Osteocyte (in vitro differentiated cells): ENCODE measurements around the gene ZMYM5. TPM values are rescaled to one million over a fixed set of nuclear protein-coding genes. Genes with fewer than 3 reads are reported as not detected.
"Not testable (repeated sequence)": the region's sequence is repeated elsewhere in the genome, so short reads cannot be mapped to it uniquely, and the experiment has no call there.

Source experiments
- DNase-seq: peaks from one replicate; pipeline ENCODE4 v3.0.0; 2021; ENCODE audit warnings: mixed read lengths; ENCODE audit not compliant: unreplicated experiment; ENCODE audit errors: extremely low spot score
- H3K27ac Mint-ChIP-seq: one replicate; pipeline ENCODE4 v1.8.0; 2021; ENCODE audit warnings: mild to moderate bottlenecking, mixed read lengths; ENCODE audit not compliant: unreplicated experiment
- H3K27me3 Mint-ChIP-seq: one replicate; pipeline ENCODE4 v1.8.0; 2021; ENCODE audit warnings: mixed read lengths; ENCODE audit not compliant: unreplicated experiment
- H3K36me3 Mint-ChIP-seq: one replicate; pipeline ENCODE4 v1.8.0; 2021; ENCODE audit warnings: mixed read lengths; ENCODE audit not compliant: unreplicated experiment
- H3K4me1 Mint-ChIP-seq: one replicate; pipeline ENCODE4 v1.8.0; 2021; ENCODE audit warnings: mixed read lengths; ENCODE audit not compliant: unreplicated experiment
- H3K4me3 Mint-ChIP-seq: one replicate; pipeline ENCODE4 v1.8.0; 2021; ENCODE audit warnings: mild to moderate bottlenecking, moderate library complexity, mixed read lengths; ENCODE audit not compliant: unreplicated experiment
- H3K9me3 Mint-ChIP-seq: one replicate; pipeline ENCODE4 v1.8.0; 2021; ENCODE audit warnings: mixed read lengths; ENCODE audit not compliant: unreplicated experiment
- total RNA-seq: library from RNA; stranded (reverse); gene quantifications from 2 replicates; pipeline ENCODE4 v1.2.1, GENCODE V29; 2021
- TF ChIP-seq, protein P1 (sequence below): fragments of 200-600 bp; sonication (generic); IDR thresholded peaks from 2 replicates; pipeline ENCODE4 v1.5.0; 2021; ENCODE audit warnings: antibody characterized with exemption, mild to moderate bottlenecking, moderate library complexity

ZMYM5 gene
- total RNA-seq, 1 donor from 2014 or later = 18.0 TPM

DNA sequence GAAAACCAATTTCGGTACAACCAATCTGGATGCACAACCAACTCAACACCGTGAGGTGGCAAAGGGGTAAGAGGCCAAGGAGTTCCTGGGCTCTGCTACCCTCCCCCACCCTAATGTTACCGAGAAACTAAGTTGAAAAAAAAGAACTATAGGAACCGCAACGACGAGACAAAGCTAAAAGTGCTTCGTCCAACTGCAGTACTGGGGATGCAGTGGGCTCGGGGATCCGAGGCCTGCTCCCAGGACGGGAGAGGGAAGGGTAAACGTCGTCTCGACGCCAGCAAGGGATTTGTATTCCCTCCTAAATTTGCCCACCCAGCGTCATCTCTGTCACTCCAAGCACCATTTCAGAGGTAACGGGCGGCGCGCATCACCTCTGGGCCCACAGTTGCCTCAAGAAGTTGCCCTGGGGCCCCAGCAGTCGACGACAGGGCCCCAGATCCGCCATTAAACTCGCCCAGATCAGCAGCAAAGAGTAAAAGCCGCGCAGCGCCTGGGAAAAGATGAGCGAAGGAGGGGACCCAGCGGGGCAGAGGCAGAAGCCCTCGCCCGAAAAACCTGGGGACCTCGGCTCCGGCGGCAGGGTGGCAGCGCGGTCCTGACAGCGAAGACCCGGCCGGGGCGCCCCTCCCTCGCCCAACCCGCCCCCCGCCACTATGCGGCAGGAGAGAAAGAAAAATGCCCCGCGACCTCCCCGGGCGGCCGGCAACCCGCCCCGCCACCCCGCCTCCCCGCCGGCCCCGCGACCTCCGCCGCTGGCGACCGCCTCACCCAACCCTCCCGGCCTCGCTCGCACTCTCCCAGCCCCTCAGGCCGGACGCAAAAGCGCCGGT lies 752 bp downstream of the ZMYM5 start:
- Mint-ChIP-seq H3K4me1 (peaks cover 34% of the 10 kb centered on the region), H3K4me3 (peak overlapping the region; percentile 97), H3K9me3 (no peaks in the 10 kb centered on the region), H3K27ac (peak overlapping the region; percentile 97), H3K36me3 (peaks cover 7% of the 10 kb centered on the region), H3K27me3 (no peaks in the 10 kb centered on the region)
- no peak for DNase-seq
- TF ChIP-seq, protein P1, sequence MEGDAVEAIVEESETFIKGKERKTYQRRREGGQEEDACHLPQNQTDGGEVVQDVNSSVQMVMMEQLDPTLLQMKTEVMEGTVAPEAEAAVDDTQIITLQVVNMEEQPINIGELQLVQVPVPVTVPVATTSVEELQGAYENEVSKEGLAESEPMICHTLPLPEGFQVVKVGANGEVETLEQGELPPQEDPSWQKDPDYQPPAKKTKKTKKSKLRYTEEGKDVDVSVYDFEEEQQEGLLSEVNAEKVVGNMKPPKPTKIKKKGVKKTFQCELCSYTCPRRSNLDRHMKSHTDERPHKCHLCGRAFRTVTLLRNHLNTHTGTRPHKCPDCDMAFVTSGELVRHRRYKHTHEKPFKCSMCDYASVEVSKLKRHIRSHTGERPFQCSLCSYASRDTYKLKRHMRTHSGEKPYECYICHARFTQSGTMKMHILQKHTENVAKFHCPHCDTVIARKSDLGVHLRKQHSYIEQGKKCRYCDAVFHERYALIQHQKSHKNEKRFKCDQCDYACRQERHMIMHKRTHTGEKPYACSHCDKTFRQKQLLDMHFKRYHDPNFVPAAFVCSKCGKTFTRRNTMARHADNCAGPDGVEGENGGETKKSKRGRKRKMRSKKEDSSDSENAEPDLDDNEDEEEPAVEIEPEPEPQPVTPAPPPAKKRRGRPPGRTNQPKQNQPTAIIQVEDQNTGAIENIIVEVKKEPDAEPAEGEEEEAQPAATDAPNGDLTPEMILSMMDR = no peak

DNA sequence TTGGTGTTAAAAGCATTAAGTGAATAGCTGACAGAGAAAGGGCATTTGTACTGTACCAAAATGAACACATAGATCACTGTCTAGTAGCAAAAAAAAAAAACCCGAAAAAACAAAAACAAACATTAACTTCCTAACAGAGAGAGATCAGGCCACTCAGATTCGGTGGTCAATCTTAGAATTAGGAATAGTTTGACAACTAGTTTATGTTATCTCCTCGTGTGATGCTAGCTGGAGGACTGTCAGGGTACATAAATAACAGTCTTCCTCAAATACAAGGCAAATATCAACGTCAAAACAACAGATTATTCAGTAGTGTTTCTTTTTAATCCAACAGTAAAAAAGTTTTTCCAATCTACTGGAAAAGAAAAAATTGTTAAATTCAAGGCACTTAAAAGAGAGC lies 1.7 kb downstream of the ZMYM5 start:
- Mint-ChIP-seq H3K4me1 (peaks cover 38% of the 10 kb centered on the region), H3K27ac (peak overlapping the region; percentile 97), H3K36me3 (peaks cover 10% of the 10 kb centered on the region), H3K27me3 (no peaks in the 10 kb centered on the region), H3K9me3 (no peaks in the 10 kb centered on the region), H3K4me3 (peak overlapping the region; percentile 97)
- TF ChIP-seq, protein P1 = no peak
- DNase-seq = no peak

- H3K27ac Mint-ChIP-seq = peak overlapping the region; percentile 97
- TF ChIP-seq, protein P1 = no peak
- H3K4me1 Mint-ChIP-seq = peaks cover 38% of the 10 kb centered on the region
- peak overlapping the region; percentile 97 for H3K4me3 Mint-ChIP-seq
- DNase-seq = no peak
- no peaks in the 10 kb centered on the region for H3K27me3 Mint-ChIP-seq
- no peaks in the 10 kb centered on the region for H3K9me3 Mint-ChIP-seq
- peaks cover 10% of the 10 kb centered on the region for H3K36me3 Mint-ChIP-seq
Observed at GRCh38 chr13:19860884-19861655, 2.4 kb downstream of the ZMYM5 start.

GRCh38 chr13:19857637-19858036 lies 5.8 kb downstream of the ZMYM5 start:
- H3K4me3 Mint-ChIP-seq, H3K36me3 Mint-ChIP-seq, H3K27me3 Mint-ChIP-seq, DNase-seq, H3K9me3 Mint-ChIP-seq, H3K27ac Mint-ChIP-seq: not testable (repeated sequence)
- peaks cover 32% of the 10 kb centered on the region for H3K4me1 Mint-ChIP-seq

GRCh38 chr13:19852766-19853165 lies 10.7 kb downstream of the ZMYM5 start:
- Mint-ChIP-seq H3K4me1 (peaks cover 4% of the 10 kb centered on the region), H3K9me3 (no peaks in the 10 kb centered on the region), H3K27me3 (no peaks in the 10 kb centered on the region), H3K4me3 (no peak overlapping the region), H3K36me3 (peaks cover 23% of the 10 kb centered on the region), H3K27ac (no peak overlapping the region)
- no peak for DNase-seq
- TF ChIP-seq, protein P1 = no peak
